ENCODE measurements around the gene GTF3C5.

Gene GTF3C5

GRCh38 chr9:133004999-133005760 lies 25.6 kb upstream of the GTF3C5 start:
- H3K4me3 ChIP-seq (ENCODE audit: low read depth, low read length), result no peak overlapping the region
- TF ChIP-seq CTCF (IDR thresholded peaks at IDR 0.05; ENCODE audit: low read depth, low read length) (no peak), POLR2A (IDR thresholded peaks at IDR 0.05; ENCODE audit: extremely low read depth, insufficient read length) (no peak), MYC (IDR thresholded peaks at IDR 0.05; ENCODE audit: low read depth, low read length) (no peak), MAX (IDR thresholded peaks at IDR 0.05; ENCODE audit: low read depth, low read length) (no peak)
- no peak for DNase-seq (ENCODE audit: low read depth)

GRCh38 chr9:133005957-133006356 lies 24.8 kb upstream of the GTF3C5 start:
- no peak overlapping the region for H3K4me3 ChIP-seq (ENCODE audit: low read depth, low read length)
- DNase-seq (ENCODE audit: low read depth), result no peak
- no peak for TF ChIP-seq CTCF (IDR thresholded peaks at IDR 0.05; ENCODE audit: low read depth, low read length)
- no peak for TF ChIP-seq MYC (IDR thresholded peaks at IDR 0.05; ENCODE audit: low read depth, low read length)
- no peak for TF ChIP-seq POLR2A (IDR thresholded peaks at IDR 0.05; ENCODE audit: extremely low read depth, insufficient read length)
- TF ChIP-seq MAX (IDR thresholded peaks at IDR 0.05; ENCODE audit: low read depth, low read length), result no peak

GRCh38 chr9:133006731-133007352 lies 24.0 kb upstream of the GTF3C5 start:
- no peak overlapping the region for H3K4me3 ChIP-seq (ENCODE audit: low read depth, low read length)
- DNase-seq (ENCODE audit: low read depth), result no peak
- TF ChIP-seq MYC (IDR thresholded peaks at IDR 0.05; ENCODE audit: low read depth, low read length), result no peak
- TF ChIP-seq MAX (IDR thresholded peaks at IDR 0.05; ENCODE audit: low read depth, low read length), result no peak
- TF ChIP-seq CTCF (IDR thresholded peaks at IDR 0.05; ENCODE audit: low read depth, low read length), result no peak
- no peak for TF ChIP-seq POLR2A (IDR thresholded peaks at IDR 0.05; ENCODE audit: extremely low read depth, insufficient read length)

GRCh38 chr9:133008406-133008805 lies 22.4 kb upstream of the GTF3C5 start:
- no peak overlapping the region for H3K4me3 ChIP-seq (ENCODE audit: low read depth, low read length)
- TF ChIP-seq POLR2A (IDR thresholded peaks at IDR 0.05; ENCODE audit: extremely low read depth, insufficient read length) (no peak), MYC (IDR thresholded peaks at IDR 0.05; ENCODE audit: low read depth, low read length) (no peak), CTCF (IDR thresholded peaks at IDR 0.05; ENCODE audit: low read depth, low read length) (no peak), MAX (IDR thresholded peaks at IDR 0.05; ENCODE audit: low read depth, low read length) (no peak)
- DNase-seq (ENCODE audit: low read depth), result no peak

- no peak for TF ChIP-seq MAX (IDR thresholded peaks at IDR 0.05; ENCODE audit: low read depth, low read length)
- TF ChIP-seq MYC (IDR thresholded peaks at IDR 0.05; ENCODE audit: low read depth, low read length), result no peak; the same call in 1 of the 2 replicates
- no peak for TF ChIP-seq CTCF (IDR thresholded peaks at IDR 0.05; ENCODE audit: low read depth, low read length)
- TF ChIP-seq POLR2A (IDR thresholded peaks at IDR 0.05; ENCODE audit: extremely low read depth, insufficient read length), result no peak
- DNase-seq (ENCODE audit: low read depth), result peak; percentile 57
- H3K4me3 ChIP-seq (ENCODE audit: low read depth, low read length), result no peak overlapping the region
Measured at GRCh38 chr9:133008824-133009223, 22.0 kb upstream of the GTF3C5 start.
